GM19239 (cell line): Measurements from ENCODE around the gene PLEKHH2.
"Not testable (repeated sequence)": the region's sequence is repeated elsewhere in the genome, so short reads cannot be mapped to it uniquely, and the experiment has no call there.

Source experiments
- DNase-seq: peaks from one replicate; pipeline ENCODE4 v3.0.0; 2011; ENCODE audit warnings: low spot score; ENCODE audit not compliant: insufficient read length
- FAIRE-seq: peaks from 2 replicates; lab custom pipeline; 2011; peaks lifted over from hg19 to GRCh38; lab: Jason Lieb, UNC

The PLEKHH2 gene

GRCh38 chr2:43634604-43635306, 2.3 kb upstream of the PLEKHH2 start:
- DNase-seq: no peak
- no peak for FAIRE-seq

- FAIRE-seq: not testable (repeated sequence)
Measured at GRCh38 chr2:43636153-43636552, 907 bp upstream of the PLEKHH2 start.

GRCh38 chr2:43636621-43637020, 439 bp upstream of the PLEKHH2 start:
- DNase-seq: no peak
- peak; percentile 26 for FAIRE-seq

More at GRCh38 chr2:43636153-43636552, 907 bp upstream of the PLEKHH2 start:
- DNase-seq: not testable (repeated sequence)

DNA sequence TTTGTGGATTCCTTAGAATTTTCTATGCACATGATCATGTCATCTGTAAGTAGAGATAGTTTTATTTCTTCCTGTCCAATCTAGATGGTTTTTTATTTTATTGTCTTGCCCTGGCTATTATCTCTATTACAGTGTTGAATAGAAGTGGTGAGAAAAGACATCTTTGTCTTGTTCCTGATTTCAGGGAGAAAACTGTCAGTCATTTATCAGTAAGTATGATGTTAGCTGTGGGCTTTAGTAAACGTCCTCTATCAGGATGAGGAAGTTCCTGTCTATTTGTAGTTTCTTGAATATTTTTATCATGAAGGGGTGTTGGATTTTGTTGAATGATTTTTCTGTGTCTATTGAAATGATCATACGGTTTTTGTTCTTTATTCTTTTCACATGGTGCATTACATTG, 5.3 kb downstream of the PLEKHH2 start:
- DNase-seq (no peak), FAIRE-seq (no peak)

DNA sequence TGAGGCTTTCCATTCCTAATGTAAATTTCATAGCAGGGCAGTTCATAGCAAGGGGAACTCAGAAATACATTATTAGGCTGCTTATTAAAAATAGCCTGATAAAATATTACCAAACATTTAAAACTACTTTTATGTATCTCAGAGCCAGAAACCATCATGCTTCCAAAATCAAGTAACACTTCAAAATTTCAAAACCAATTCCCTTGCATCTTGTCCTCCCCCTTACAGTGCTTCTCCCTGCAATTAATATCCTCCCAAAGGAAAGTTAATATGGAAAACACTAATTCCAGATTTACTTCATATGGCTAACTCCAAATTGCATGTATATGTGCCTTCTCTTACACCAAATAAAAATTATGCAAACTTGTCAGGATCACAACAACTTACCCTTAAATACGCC, 6.6 kb downstream of the PLEKHH2 start:
- no peak for FAIRE-seq
- no peak for DNase-seq

GRCh38 chr2:43648994-43649701, 12.1 kb downstream of the PLEKHH2 start:
- FAIRE-seq (no peak), DNase-seq (no peak)

- DNase-seq (no peak), FAIRE-seq (peak; percentile 4)
Measured at GRCh38 chr2:43653506-43653905, 16.4 kb downstream of the PLEKHH2 start.

GRCh38 chr2:43657241-43657640, 20.2 kb downstream of the PLEKHH2 start:
- FAIRE-seq: no peak
- no peak for DNase-seq

GRCh38 chr2:43675646-43676321, 38.7 kb downstream of the PLEKHH2 start:
- DNase-seq: no peak
- no peak for FAIRE-seq

DNA sequence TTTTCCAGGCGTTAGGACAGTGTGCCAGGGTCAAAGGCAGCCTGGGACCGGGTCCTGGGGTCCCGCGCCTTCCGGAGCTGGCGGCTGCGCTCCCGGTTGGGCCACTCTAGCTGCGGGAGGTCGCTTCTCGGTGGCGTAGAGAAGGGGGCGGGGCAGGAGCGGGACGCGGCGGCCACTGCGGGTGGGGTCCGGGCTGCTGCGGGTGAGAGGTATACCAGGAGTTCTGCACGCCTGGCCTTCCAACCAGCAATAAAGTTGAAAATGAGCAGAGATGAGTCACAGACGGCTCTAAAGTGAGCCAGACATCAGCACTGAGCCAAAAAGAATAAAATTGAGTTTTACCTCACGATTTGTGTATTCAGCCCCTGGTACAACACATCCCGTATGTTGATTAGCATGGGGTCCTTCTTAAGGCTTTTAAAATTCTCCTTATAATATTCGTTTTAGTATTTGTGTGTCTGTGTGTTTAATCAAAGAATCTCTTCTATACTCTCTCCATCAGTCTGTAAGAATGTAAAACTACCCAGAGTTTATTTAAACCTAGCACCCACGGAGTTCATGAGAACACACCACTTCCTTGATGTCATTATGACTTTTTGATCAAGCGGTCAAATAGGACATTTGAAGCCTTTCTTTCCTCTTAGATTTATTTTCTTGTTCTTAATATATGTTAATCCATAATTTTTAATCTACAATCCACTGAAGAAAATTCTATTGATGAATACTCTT, 39.4 kb downstream of the PLEKHH2 start, which contains the start of gene C1GALT1C1L:
Gene C1GALT1C1L, minus strand, starts transcription at position 108 of the 729 bp plus-strand sequence. Its CDS starts 107 bp downstream, at position 1.
- DNase-seq: no peak
- FAIRE-seq: no peak

GRCh38 chr2:43677783-43678182, 40.7 kb downstream of the PLEKHH2 start:
- FAIRE-seq, DNase-seq: not testable (repeated sequence)

GRCh38 chr2:43685357-43685756, 48.3 kb downstream of the PLEKHH2 start:
- DNase-seq (no peak), FAIRE-seq (no peak)

- no peak for FAIRE-seq
- no peak for DNase-seq
Measured at GRCh38 chr2:43689999-43690398, 52.9 kb downstream of the PLEKHH2 start.

GRCh38 chr2:43692428-43692994, 55.5 kb downstream of the PLEKHH2 start:
- no peak for DNase-seq
- no peak for FAIRE-seq

DNA sequence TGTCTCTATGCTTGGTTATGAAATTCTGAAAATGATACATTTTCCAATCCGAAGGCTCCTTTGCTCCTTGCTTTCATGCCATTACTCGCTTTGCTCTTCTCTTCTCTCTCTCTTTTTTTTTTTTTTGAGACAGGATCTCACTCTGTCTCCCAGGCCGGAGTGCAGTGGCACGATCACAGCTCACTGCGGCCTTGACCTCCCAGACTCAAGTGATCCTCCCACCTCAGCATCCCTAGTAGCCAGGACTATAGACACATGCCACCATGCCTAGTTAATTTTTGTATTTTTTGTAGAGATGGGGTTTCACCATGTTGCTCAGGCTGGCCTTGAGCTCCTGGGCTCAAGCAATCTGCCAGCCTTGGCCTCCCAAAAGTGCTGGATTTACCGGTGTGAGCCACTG, 61.1 kb downstream of the PLEKHH2 start:
- FAIRE-seq, DNase-seq: not testable (repeated sequence)

DNA sequence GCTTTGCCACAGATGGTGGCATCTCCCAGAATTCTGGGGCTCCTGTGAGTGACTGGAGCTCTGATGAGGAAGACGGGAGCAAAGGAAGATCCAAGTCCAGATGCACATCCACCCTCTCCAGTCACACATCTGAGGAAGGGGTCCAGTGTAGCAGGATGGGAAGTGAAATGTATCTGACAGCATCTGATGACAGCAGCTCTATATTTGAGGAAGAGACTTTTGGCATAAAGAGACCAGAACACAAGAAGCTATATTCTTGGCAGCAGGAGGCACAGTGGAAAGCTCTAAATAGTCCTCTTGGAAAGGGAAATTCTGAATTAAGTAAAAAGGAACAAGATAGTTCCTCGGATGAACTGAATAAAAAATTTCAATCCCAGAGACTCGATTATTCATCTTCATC, 62.7 kb downstream of the PLEKHH2 start:
- FAIRE-seq: no peak

DNA sequence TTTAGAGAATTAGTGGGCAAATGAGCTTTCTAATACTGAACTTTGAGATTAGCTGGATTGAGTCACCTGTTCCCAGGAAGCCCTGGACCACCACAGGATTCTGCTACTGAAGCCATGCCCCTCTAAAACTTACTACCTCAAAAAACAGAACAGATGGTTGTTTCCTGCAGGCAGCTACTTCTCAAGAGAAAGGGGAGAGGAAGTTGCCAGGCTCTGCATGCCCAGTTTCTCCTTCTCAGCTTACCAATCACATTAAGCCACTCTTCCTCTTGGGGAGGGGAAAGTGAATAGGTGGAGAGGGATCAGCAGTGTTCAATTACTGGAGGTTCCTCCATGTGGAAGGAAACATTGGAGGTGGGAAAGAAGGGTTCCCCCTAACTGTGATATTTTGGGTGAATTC, 64.1 kb downstream of the PLEKHH2 start:
- DNase-seq: no peak

More for the DNA sequence above, 62.7 kb downstream of the PLEKHH2 start:
- DNase-seq: no peak

GRCh38 chr2:43707255-43708015, 70.4 kb downstream of the PLEKHH2 start:
- DNase-seq (no peak), FAIRE-seq (no peak)

More for the DNA sequence above, 64.1 kb downstream of the PLEKHH2 start:
- FAIRE-seq: no peak

DNA sequence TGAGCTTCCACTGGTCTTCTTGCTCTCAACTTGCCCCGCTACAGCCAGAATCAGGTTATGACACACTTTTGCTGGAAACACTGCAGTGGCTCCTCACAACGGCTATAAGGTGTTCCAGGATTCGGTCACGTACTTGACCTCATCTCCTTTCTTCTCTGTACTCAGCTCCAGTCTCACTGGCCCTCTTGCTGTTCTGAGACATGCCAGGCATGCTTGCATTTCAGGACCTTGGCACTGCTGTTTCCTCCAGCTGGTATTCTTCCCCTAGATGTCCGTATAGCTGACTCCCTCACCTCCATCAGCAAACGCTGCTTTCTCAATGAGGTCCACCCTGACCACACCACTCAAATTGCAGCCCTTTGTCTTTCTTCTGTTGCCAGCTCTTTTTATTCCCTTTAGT, 71.1 kb downstream of the PLEKHH2 start:
- FAIRE-seq (no peak), DNase-seq (no peak)
